Small intestine (tissue), 7 donors: ENCODE measurements around the gene ZNF556. TPM values are rescaled to one million over a fixed set of nuclear protein-coding genes. Genes with fewer than 3 reads are reported as not detected.
"Not testable (repeated sequence)": the region's sequence is repeated elsewhere in the genome, so short reads cannot be mapped to it uniquely, and the experiment has no call there.

Source experiments
- DNase-seq, 2 donors: peaks; one replicate each; pipeline versions ENCODE4 v3.0.0 to v3.0.0-alpha.2; 2013
- FAIRE-seq: peaks from 2 replicates; lab custom pipeline; 2012; peaks lifted over from hg19 to GRCh38; lab: Jason Lieb, UNC
- H3K27ac ChIP-seq, 3 donors: one replicate each; pipeline ENCODE4 v1.5.1; 2013; ENCODE audit warnings: low read length in 2 of 3, mild to moderate bottlenecking in 2 of 3, control low read depth in 1 of 3, inconsistent platforms in 1 of 3, low read depth in 1 of 3, moderate library complexity in 1 of 3
- H3K27me3 ChIP-seq, 3 donors: one replicate each; pipeline ENCODE4 v1.6.1; 2013; ENCODE audit warnings: low read length in 3 of 3, inconsistent platforms in 1 of 3; ENCODE audit not compliant: control insufficient read depth in 3 of 3, insufficient read depth in 3 of 3
- H3K36me3 ChIP-seq, 3 donors: one replicate each; pipeline ENCODE4 v1.6.1; 2013; ENCODE audit warnings: low read length in 3 of 3, inconsistent platforms in 1 of 3, low read depth in 1 of 3, mild to moderate bottlenecking in 1 of 3, moderate library complexity in 1 of 3; ENCODE audit not compliant: control insufficient read depth in 3 of 3, insufficient read depth in 2 of 3
- H3K4me1 ChIP-seq, 3 donors: one replicate each; pipeline ENCODE4 v1.6.1; 2013; ENCODE audit warnings: low read length in 2 of 3, inconsistent platforms in 1 of 3, low read depth in 1 of 3, mild to moderate bottlenecking in 1 of 3, moderate library complexity in 1 of 3; ENCODE audit not compliant: control insufficient read depth in 3 of 3, insufficient read depth in 2 of 3
- H3K4me3 ChIP-seq, 3 donors: one replicate each; pipeline ENCODE4 v1.5.1; 2013; ENCODE audit warnings: low read length in 3 of 3, control low read depth in 1 of 3, inconsistent platforms in 1 of 3, low read depth in 1 of 3, mild to moderate bottlenecking in 1 of 3, moderate library complexity in 1 of 3
- H3K9me3 ChIP-seq, 2 donors: one replicate each; pipeline ENCODE4 v1.6.1; 2013; ENCODE audit warnings: low read depth in 1 of 2, low read length in 1 of 2; ENCODE audit not compliant: control insufficient read depth in 2 of 2, insufficient read depth in 1 of 2
- WGBS, 3 donors: extraction: QIAGEN DNeasy Blood & Tissue Kit; methylation state at CpG; one replicate each; pipeline ENCODE4 v1.1.7; 2013; 5-methylcytosine and 5-hydroxymethylcytosine counted together
- polyA plus RNA-seq, 4 donors: library from polyadenylated mRNA; stranded (reverse) in 3 of 4; unstranded in 1 of 4; fragments of 200-250 nt in 3 of 4; fragments of 120-200 nt in 1 of 4; gene quantifications; one replicate each; pipeline versions ENCODE4 v1.2.1 to v1.2.3, GENCODE V29; 2013
- donor health status: healthy with polysubstance abuse.
- donor health status: control.
- donor health status: control.
- donor health status: Bipolar disorder and iron deficiency.
- donor health status: healthy.

Gene ZNF556
- polyA plus RNA-seq, 4 donors, result 0.03 to 0.22 TPM; not detected in 2

DNA sequence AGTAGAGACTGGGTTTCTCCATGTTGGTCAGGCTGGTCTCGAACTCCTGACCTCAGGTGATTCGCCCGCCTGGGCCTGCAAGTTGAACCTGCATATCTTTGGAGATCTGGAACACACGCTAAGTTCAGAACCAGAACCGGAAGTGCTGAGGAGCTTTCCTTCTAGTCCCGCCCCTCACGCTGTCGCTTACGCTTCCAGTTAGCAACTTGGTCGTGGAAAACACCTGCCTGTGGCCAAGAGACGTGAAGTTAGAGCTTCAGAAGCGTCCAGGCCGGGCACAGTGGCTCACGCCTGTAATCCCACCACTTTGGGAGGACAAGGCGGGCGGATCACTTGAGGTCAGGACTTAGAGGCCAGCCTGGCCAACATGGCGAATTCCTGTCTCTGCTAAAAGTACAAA is 18.6 kb downstream of the ZNF556 start:
- Histone ChIP-seq H3K4me1 (peaks cover 0 to 4% (median 0%) of the 10 kb centered on the region in 3 donors), H3K4me3 (no peak overlapping the region), H3K27me3 (peaks cover 0 to 3% (median 0%) of the 10 kb centered on the region in 3 donors), H3K36me3 (no peaks in the 10 kb centered on the region), H3K9me3 (no peaks in the 10 kb centered on the region), H3K27ac (no peak overlapping the region)
- FAIRE-seq (no peak), DNase-seq (no peak)
- WGBS, 3 donors, result 81 to 87% (median 83%) methylated on average over 17 of the region's 17 CpGs

DNA sequence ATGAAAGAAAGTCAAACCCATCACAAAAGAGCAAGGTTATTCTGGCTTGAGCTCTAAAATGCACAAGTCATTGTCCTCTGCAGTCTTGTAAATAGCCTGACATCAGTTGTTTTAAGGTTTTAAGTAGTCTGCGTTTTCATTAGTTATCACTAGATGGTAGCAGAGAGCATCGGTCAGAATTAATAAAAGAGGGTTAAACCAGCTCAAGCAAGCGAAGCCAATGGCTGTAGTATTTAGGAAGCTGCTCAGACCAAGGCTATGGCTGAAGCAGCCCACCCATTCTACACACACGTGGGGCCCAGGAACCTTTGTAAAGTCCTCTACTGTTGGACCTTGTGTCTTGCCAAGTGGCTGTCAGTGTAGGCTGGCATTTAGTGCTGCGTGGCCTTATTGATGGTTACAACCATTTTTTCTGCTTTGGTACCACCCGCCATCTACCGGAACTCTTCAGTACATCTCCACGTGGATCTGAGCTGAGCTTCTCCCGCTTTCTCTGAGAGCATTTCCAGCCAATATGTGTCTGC is 20.3 kb downstream of the ZNF556 start:
- Histone ChIP-seq H3K36me3 (no peaks in the 10 kb centered on the region), H3K27ac (no peak overlapping the region), H3K9me3 (no peaks in the 10 kb centered on the region), H3K4me3 (no peak overlapping the region), H3K4me1 (peaks cover 0 to 4% (median 0%) of the 10 kb centered on the region in 3 donors), H3K27me3 (peaks cover 0 to 3% (median 0%) of the 10 kb centered on the region in 3 donors)
- FAIRE-seq (no peak), DNase-seq (peak; percentile 73 to 76)
- WGBS, 3 donors, result 19 to 30% (median 21%) methylated on average over 9 of the region's 9 CpGs

DNA sequence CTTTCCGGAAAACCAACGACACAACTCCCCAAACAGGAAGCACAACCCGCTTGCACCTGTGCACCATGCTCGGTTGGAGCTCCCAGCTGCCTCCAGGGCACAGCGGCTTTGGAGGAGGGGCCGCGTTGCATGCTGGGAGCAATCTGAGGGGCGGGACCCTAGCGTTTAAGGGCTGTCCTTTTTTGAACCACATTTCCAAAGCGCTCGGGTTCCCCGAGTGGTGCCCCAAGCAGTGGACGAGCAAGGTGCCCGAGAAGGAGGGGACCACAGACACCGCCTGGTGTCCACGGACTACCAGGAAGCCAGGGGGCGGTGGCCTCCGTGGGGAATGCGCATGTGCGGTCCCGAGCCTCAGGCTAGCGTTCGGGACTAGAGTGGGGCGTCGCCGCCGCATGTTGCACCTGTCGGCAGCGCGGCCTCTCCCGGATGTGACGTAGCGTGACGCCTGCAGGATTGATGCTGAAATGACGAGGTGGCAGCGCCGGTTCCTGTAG is 21.6 kb downstream of the ZNF556 start:
- WGBS, 3 donors, result 62 to 77% (median 73%) methylated on average over 33 to 37 of the region's 37 CpGs
- DNase-seq, result no peak

DNA sequence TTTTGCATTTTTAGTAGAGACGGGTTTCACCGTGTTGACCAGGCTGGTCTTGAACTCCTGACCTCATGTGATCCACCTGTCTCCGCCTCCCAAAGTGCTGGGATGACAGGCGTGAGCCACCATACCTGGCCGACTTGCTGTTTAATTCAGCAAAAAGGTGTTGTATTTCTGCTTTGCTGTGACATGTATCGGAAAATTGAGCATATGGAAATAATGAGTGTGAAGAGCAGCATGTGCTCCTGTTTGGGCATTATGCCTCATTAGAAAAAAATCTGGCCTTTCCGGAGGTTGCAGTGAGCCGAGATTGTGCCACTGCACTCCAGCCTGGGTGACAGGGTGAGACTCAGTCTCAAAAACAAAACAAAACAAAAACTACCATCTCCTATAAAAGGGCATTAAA is 23.4 kb downstream of the ZNF556 start:
- not testable (repeated sequence) for DNase-seq, FAIRE-seq, H3K4me3 ChIP-seq

More for the DNA sequence above, 21.6 kb downstream of the ZNF556 start:
- Histone ChIP-seq H3K9me3 (no peaks in the 10 kb centered on the region), H3K27ac (no peak overlapping the region), H3K4me3 (no peak overlapping the region), H3K36me3 (no peaks in the 10 kb centered on the region), H3K27me3 (peaks cover 0 to 3% (median 3%) of the 10 kb centered on the region in 3 donors), H3K4me1 (peaks cover 0 to 4% (median 0%) of the 10 kb centered on the region in 3 donors)
- no peak for FAIRE-seq

DNA sequence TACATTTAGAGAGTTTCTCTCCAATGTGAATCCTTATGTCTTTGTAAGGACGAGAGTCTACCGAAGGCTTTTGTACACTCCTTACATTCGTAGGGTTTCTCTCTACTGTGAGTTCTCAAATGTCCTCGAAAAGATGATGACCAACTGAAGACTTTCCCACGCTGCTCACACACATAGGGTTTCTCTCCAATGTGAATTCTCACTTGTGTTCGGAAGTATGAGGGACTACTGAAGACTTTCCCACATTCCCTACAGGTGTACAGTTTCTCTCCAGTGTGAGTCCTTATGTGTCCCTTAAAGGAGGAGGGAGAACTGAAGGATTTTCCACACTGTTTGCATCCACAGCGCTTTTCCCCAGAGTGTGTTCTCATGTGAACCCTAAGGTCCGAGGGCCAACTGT is 29.6 kb downstream of the ZNF556 start:
- FAIRE-seq (no peak), DNase-seq (no peak)
- WGBS, 3 donors, result 77 to 81% (median 78%) methylated on average over 8 of the region's 8 CpGs

More for the DNA sequence above, 23.4 kb downstream of the ZNF556 start:
- not testable (repeated sequence) for H3K4me1 ChIP-seq, H3K27me3 ChIP-seq, H3K36me3 ChIP-seq, H3K9me3 ChIP-seq, H3K27ac ChIP-seq
- WGBS, 3 donors, result 75 to 85% (median 78%) methylated on average over 8 of the region's 8 CpGs

DNA sequence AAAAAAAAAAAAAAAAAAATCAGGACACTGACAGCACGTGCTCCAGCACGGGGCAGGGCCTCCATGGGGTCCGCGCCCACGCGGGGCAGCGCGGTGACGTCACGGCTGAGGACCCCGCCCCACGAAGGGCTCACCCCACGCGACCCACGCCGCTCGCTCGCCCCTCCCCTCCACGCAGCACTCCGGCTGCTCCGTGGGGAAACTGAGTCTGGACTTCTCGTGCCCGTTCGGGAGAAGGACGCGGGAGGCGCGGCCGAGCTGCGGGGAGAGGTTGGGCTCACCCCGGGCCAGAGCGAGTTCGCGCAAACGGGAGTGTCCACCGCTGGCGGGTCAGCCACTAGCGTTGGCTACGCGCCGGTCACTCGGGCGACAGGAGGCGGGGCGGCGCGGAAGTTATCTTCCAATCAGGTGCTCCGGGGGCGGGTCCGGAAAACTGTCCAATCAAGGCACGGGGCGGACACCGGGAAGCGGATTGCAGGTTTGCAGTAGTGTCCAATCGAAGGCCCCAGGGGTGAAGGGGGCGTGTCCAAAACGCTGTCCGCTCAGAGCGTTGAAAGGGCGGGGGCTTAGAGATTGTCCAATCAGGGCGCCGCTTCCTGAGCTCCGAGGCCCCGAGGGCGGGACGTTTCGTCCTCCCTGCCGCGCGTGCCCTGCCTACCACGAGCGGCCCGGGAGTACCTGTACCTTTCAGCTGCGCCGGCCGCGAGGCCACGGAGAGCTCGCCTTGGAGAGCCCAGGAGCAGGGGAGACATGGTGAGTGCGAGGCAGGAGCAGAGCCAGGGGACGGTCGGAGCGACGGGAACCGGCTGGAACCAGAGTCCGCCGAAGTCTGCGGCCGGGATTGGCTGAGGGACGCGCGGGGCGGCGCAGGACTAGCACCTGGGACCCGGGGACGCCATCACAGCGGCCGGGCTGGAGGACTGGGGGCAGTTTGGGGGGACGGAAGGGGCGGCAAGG is 33.4 kb downstream of the ZNF556 start, which contains the start of gene ZNF57:
ZNF57 (plus strand) TSS at position 633 of the 957 bp plus-strand sequence; CDS start at position 751, 118 bp downstream.
- H3K27me3 ChIP-seq, result no peaks in the 10 kb centered on the region
- 0 to 1% (median 1%) methylated on average over 78 to 100 of the region's 100 CpGs for WGBS, 3 donors
- peaks cover 0 to 9% (median 2%) of the 10 kb centered on the region in 3 donors for H3K4me1 ChIP-seq
- H3K27ac ChIP-seq, result peak within 1 kb of the TSS; percentile 75 to 91 (median 81)
- peaks cover 0 to 7% (median 0%) of the 10 kb centered on the region in 3 donors for H3K36me3 ChIP-seq
- FAIRE-seq, result no peak
- peak; percentile 99 to 100 for DNase-seq
- H3K9me3 ChIP-seq, result peaks cover 0 to 5% of the 10 kb centered on the region in 2 donors
- H3K4me3 ChIP-seq, result peak within 1 kb of the TSS; percentile 76 to 88 (median 82)

More for the DNA sequence above, 29.6 kb downstream of the ZNF556 start:
- Histone ChIP-seq H3K27me3 (peaks cover 0 to 3% (median 0%) of the 10 kb centered on the region in 3 donors), H3K4me3 (no peak overlapping the region), H3K9me3 (peaks cover 0 to 5% of the 10 kb centered on the region in 2 donors), H3K4me1 (peaks cover 0 to 2% (median 0%) of the 10 kb centered on the region in 3 donors), H3K27ac (no peak overlapping the region), H3K36me3 (no peaks in the 10 kb centered on the region)

DNA sequence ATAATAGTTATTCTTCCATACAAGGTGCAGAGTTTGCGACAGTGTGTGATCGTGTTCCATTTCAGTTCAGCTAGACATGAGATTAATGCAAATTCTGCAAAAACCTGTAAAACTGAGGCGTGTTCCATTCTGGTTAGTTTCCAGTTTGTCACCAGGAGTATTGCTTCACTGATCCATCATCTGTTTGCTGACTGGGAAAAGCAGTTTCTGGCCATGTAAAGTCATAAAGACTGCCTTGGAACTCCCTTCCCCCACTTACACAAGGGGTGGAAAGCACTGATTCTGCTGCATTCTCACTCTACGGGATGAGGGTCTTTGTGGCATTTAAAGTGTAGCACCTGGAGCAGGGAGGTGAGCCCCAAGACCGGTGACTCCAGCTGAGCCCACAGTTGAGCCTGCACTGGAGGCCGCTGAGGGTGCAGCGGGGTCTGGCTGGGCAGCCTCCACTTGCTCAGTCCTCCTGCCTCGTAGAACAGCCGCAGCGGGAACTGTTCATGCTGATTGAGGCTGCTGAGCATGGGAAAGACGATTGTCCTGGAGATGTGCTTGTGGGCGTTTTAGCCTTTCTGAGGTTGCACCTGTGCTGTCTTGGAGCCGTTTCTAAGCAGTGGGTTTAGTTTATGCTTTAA is 35.6 kb downstream of the ZNF556 start:
- DNase-seq, result peak; percentile 25 to 81
- Histone ChIP-seq H3K9me3 (peaks cover 0 to 1% of the 10 kb centered on the region in 2 donors), H3K27ac (peak overlapping the region in 2 of 3 donors; percentile 2 to 91), H3K36me3 (peaks cover 0 to 20% (median 0%) of the 10 kb centered on the region in 3 donors), H3K4me3 (peak overlapping the region in 1 of 3 donors; percentile 82), H3K4me1 (peaks cover 0 to 9% (median 2%) of the 10 kb centered on the region in 3 donors), H3K27me3 (no peaks in the 10 kb centered on the region)
- WGBS, 3 donors, result 80 to 82% (median 81%) methylated on average over 13 of the region's 13 CpGs
- no peak for FAIRE-seq
